ENCODE data around the gene EDEM2.
"Not testable (repeated sequence)": the region's sequence is repeated elsewhere in the genome, so short reads cannot be mapped to it uniquely, and the experiment has no call there.

Gene EDEM2

GRCh38 chr20:35171438-35171752 lies 24.3 kb upstream of the EDEM2 start:
- no peak for DNase-seq (ENCODE audit: low spot score)

GRCh38 chr20:35168701-35169409 lies 21.7 kb upstream of the EDEM2 start:
- not testable (repeated sequence) for DNase-seq (ENCODE audit: low spot score)

DNA sequence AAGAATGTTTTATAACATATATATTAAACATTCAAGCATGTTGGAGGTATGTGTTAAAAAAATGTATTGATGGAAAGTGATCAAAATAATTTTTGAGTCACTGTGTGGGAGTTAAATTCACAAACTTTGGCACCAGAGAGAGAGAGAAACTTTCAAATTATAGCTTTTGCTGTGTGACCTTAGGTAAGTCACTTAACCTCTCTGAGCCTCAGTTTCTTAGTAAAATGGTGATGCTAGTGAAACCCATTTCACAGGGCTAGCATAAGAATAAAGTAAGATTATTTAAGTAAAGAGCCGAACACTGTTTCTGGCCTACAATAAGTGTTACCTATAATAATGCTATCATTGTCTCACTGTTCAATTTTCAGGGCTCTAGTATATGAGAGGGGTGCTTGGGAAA lies 20.7 kb upstream of the EDEM2 start:
- DNase-seq (ENCODE audit: low spot score) = no peak

- no peak for DNase-seq (ENCODE audit: low spot score)
Measured at GRCh38 chr20:35166242-35166830, 19.2 kb upstream of the EDEM2 start.

DNA sequence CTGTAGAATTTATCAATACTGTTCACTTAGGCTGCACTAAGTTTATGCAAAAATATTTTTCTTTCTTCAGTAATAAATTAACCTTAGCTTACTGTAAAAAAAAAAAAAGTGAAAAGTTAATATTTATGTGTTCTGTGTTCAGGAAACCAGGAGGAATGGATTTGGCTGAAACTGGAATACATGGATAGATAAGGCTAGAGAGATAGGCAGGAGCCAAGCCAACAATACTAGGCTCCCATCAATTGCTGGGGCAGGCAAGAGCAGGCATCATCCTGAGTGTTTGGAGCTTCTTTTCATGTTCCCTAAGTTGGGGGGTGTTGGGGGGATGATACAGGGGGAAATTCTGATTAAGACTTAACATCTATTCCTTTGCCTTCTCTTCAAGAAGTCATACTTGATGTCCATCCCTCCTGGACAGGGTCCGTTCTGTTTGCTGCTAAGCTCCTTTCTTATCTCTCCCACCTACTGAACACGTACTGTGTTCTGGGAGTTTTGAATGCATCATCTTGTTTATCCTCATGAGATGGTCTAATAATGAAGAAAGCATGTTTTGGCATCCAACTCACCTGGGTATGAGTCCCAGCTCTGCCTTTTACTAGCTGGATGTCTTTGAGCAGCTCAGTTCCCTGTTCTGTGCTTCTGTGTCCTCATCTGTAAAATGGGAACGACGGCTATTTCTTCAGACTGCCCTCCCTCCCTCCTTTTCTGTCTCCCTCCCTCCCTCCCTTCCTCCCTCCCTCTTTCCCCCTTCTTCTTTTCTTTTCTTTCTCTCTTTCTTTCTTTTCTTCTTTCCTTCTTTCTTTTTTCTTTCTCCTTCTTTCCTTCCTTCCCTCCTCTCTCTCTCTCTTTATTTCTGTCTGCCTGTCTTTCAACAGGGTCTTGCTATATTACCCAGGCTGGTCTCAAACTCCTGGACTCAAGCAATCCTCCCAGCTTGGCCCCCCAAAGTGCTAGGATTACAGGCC lies 18.4 kb upstream of the EDEM2 start:
- DNase-seq (ENCODE audit: low spot score) = no peak

DNA sequence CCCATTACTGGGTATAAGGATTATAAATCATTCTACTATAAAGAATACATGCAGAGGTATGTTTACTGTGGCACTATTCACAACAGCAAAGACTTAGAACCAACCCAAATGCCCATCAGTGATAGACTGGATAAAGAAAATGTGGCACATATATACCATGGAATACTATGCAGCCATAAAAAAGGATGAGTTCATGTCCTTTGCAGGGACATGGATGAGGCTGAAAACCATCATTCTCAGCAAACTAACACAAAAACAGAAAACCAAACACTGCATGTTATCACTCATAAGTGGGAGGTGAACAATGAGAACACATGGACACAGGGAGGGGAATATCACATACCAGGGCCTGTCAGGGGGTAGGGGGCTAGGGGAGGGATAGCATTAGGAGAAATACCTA lies 17.4 kb upstream of the EDEM2 start:
- not testable (repeated sequence) for DNase-seq (ENCODE audit: low spot score)

DNA sequence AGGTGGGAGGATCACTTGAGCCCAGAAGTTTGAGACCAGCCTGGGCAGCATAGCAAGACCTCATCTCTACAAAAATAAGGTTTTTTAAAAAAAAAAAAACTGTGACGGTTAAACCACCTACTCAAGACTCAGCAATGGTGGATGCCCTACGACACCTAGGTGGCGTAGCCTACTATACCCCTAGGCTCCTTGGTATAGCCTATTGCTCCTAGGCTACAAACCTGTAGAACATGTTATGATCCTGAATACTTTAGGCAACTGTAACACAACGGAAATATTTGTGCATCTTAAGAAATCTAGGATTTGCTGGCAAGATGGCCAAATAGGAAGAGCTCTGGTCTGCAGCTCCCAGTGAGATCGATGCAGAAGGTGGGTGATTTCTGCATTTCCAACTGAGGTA lies 13.2 kb upstream of the EDEM2 start:
- not testable (repeated sequence) for DNase-seq (ENCODE audit: low spot score)

DNA sequence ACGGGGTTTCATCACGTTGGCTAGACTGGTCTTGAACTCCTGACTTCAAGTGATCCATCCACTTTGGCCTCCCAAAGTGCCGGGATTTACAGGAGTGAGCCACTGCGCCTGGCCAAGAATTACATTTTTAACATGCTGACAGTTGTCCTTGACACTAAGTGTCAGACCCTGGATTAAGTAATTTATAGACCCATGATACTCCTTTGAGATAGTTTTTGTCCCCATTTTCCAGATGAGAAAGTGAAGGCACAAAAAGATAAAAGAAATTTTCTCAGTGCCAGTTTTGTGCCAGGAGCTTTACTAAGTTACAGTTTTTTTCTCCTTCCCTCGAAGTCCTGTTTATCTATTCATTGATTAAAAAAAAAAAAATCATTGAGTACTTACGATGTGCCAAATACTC lies 9.8 kb upstream of the EDEM2 start:
- DNase-seq (ENCODE audit: low spot score) = no peak

- DNase-seq (ENCODE audit: low spot score) = no peak
Measured at GRCh38 chr20:35155936-35156335, 8.8 kb upstream of the EDEM2 start.

DNA sequence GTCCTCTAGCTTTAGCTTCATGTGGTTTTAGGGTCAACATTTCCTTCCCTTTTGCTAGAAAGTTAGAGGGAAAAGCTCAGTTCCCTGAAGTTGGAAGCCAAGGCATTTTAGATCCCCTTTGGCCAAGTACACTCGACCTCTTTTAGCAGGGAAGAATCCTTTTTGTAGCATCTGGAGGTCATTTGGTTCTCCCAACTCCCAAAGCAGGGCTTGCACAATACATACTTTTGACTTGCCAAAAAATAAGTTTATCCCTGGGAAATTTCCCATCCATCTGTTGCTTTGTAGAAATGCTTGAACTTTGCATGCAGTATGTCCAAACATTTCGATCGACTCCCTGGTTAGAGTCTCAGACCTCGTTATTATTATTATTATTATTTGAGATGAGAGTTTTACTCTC lies 4.6 kb upstream of the EDEM2 start:
- no peak for DNase-seq (ENCODE audit: low spot score)

- no peak for DNase-seq (ENCODE audit: low spot score)
Measured at GRCh38 chr20:35150846-35151579, 3.9 kb upstream of the EDEM2 start.

DNA sequence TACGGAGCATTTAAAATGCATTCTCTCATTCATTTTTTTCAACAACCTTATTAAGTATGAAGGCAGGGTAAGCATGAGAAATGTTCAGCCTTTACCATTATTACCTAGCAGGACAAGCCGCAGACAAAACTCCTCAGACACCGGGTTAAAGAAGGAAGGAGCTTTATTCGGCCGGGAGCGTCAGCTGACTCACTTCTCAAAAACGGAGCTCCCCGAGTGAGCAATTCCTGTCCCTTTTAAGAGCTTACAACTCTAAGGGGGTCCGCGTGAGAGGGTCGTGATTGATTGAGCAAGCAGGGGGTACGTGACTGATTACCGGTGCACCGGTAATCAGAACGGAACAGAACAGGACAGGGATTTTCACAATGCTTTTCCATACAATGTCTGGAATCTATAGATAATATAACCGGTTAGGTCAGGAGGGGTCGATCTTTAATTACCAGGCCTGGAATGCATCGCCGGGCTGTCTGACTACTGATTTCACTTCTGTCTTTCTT lies 487 bp upstream of the EDEM2 start:
- not testable (repeated sequence) for DNase-seq (ENCODE audit: low spot score)

GRCh38 chr20:35146299-35146919 lies 727 bp downstream of the EDEM2 start:
- peak; percentile 78 for DNase-seq (ENCODE audit: low spot score)

DNA sequence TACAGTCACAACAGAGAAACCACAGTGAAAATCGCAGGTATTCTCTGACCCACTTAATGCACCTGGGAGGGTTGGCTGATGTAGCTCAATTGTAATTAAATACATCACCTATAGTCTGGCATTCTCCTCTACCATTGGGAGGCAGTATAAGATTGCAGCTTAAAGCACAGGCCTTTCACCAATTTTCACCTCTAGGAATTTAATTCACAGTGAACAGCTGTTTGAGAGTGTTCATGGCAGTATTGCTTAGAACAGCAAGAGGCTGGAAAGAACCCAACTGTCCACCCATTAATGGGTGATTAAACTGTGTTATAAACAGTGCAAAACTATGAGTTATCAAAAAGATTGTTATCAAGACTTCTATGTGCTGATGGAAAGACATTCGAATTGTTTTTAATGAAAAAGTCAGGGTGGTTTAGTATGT lies 2.0 kb downstream of the EDEM2 start:
- peak; percentile 85 for DNase-seq (ENCODE audit: low spot score)

GRCh38 chr20:35144694-35145093 lies 2.4 kb downstream of the EDEM2 start:
- no peak for DNase-seq (ENCODE audit: low spot score)

DNA sequence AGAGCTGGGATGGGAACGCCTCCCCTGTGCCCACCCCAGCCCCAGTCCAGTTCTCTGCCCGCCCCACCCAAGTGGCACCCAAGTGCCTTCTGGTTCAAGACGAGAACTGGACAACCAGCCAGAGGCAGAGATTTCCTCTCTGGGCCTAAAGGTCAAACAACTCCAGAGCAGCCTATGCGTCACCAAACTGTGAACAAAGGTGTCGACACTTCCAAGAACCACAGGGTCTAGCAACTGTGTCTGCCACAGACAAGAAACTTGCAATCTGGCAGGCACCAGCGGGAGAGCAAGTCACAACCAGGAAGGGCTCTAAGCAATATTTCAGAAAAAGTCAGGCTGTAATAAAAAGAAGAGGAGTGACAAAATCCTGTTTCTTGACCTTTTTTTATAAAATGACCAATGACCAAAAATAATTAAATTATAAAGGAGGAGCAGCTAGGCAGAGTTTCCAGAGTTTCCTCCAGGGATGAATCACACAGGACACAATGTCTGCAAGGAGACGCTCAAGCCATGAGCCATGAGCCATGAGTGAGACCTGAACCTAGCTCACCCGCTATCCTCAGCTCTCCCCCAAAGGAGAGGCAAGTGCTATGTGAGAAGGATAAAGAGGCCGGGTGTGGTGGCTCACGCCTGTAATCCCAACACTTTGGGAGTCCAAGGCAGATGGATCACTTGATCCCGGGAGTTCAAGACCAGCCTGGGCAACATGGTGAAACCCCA lies 11.1 kb downstream of the EDEM2 start:
- DNase-seq (ENCODE audit: low spot score) = no peak

DNA sequence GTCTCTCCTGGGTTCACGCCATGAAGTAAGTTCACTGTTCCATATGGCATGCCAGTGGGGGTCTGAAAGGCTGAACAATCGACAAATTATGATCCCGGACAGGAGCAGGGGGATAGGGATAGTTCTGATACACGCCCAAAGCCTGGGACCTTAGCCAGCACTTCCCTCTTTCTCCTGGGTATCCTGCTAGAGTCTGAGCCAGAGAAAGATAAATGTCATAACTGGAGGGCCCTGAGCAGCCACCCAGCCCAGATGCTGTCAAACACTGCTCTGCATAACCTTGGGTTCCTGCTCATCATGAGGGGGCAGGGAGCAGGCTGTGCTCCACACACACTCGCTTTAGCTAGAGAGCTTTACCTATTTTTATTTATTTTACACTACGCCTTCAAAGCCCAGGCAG lies 12.3 kb downstream of the EDEM2 start:
- no peak for DNase-seq (ENCODE audit: low spot score)

DNA sequence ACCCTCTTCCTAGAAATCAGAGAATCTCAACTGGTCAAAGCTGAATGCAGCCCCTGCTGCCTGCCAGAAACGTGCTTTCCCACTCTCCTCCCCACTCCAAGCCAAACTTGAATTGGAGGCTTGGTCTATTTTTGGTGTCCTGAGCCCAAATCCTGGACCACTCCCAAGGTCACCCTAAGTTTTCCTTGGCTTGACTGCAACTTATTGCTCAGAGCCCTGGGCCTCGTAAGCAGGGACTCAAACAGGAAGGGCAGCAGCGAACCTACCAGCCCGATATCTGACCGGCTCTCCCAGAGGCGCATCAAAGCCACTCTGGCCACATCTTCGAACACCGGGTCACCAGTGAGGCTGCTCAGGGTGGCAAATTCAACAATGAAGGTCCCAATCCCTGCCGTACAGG lies 12.7 kb downstream of the EDEM2 start:
- DNase-seq (ENCODE audit: low spot score) = no peak

DNA sequence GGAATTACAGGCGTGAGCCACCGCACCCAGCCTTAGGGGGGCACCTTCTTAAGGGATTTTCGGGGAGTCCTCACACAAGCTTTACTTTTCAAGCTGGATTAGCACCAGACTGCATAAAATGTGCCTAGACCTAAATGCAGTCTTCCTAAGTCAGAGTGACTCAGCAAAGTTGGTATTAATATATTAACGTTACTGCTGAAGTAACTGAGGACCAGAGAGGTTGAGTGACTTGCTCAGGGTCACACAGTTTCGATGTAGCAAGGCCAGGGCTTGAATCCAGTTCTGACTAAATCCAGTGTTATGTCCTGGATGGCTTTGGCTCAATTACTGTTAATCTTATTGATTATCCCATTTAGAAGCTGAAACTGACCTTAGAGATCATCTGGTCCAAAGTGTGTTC lies 13.4 kb downstream of the EDEM2 start:
- DNase-seq (ENCODE audit: low spot score) = no peak

- no peak for DNase-seq (ENCODE audit: low spot score)
Measured at GRCh38 chr20:35133031-35133430, 14.1 kb downstream of the EDEM2 start.

DNA sequence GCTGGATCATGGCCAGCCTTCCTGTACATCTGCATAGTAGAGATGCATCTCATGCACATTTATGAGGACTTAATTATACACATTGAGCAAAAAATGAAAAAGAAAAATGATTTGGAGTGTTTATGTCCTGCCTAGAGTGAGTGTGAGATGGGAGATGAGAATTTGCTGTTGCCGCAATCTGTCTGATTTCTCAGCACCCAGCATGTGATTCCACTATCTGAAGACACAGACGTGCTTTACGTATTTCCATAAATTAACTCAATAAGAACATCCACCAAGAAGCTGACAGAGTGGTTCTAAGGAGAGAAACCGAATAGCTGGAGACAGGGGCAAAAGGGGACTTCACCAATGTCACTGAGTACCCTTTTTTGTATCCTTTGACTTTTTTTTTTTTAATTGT lies 15.2 kb downstream of the EDEM2 start:
- no peak for DNase-seq (ENCODE audit: low spot score)

Data from SW480 (cell line).